H9 (cell line): ENCODE results near the gene GAMT. TPM values are rescaled to one million over a fixed set of nuclear protein-coding genes. Genes with fewer than 3 reads are reported as not detected.

ENCODE experiments used
- DNase-seq: peaks from one replicate; pipeline ENCODE4 v3.0.0-alpha.2; 2017
- H2AFZ ChIP-seq: one replicate; pipeline ENCODE4 v1.6.1; 2013; ENCODE audit warnings: mild to moderate bottlenecking, low read length, control low read depth, moderate library complexity
- H2AK5ac ChIP-seq: 2 replicates; pipeline ENCODE4 v1.6.1; 2013; ENCODE audit warnings: low read length, control low read depth, mixed read lengths; ENCODE audit not compliant: insufficient read length
- H2BK120ac ChIP-seq: one replicate; pipeline ENCODE4 v1.6.1; 2013; ENCODE audit warnings: low read depth, mild to moderate bottlenecking, low read length, control low read depth, inconsistent platforms; ENCODE audit not compliant: poor library complexity, severe bottlenecking
- H2BK12ac ChIP-seq: 2 replicates; pipeline ENCODE4 v1.6.1; 2013; ENCODE audit warnings: low read length, control low read depth, mixed read lengths, low read depth; ENCODE audit not compliant: insufficient read length
- H2BK15ac ChIP-seq: 2 replicates; pipeline ENCODE4 v1.6.1; 2013; ENCODE audit warnings: low read depth, low read length, control low read depth
- H2BK20ac ChIP-seq: one replicate; pipeline ENCODE4 v1.6.1; 2013; ENCODE audit warnings: low read depth, mild to moderate bottlenecking, low read length, control low read depth, inconsistent platforms; ENCODE audit not compliant: poor library complexity, severe bottlenecking
- H2BK5ac ChIP-seq: 2 replicates; pipeline ENCODE4 v1.6.1; 2013; ENCODE audit warnings: low read length, control low read depth, mixed read lengths; ENCODE audit not compliant: insufficient read length
- H3K14ac ChIP-seq: 2 replicates; pipeline ENCODE4 v1.6.1; 2013; ENCODE audit warnings: low read length, control low read depth; ENCODE audit not compliant: insufficient read depth
- H3K18ac ChIP-seq: 2 replicates; pipeline ENCODE4 v1.6.1; 2013; ENCODE audit warnings: low read depth, mild to moderate bottlenecking, mixed read lengths, low read length, control low read depth; ENCODE audit not compliant: insufficient read length
- H3K23ac ChIP-seq: 2 replicates; pipeline ENCODE4 v1.6.1; 2013; ENCODE audit warnings: low read length, control low read depth, mixed read lengths, low read depth; ENCODE audit not compliant: insufficient read length
- H3K23me2 ChIP-seq: 2 replicates; pipeline ENCODE4 v1.6.1; 2013; ENCODE audit warnings: low read depth, mild to moderate bottlenecking, mixed read lengths, low read length, control low read depth; ENCODE audit not compliant: insufficient read length, poor library complexity, severe bottlenecking
- H3K27ac ChIP-seq: 2 replicates; pipeline ENCODE4 v1.5.1; 2013; ENCODE audit warnings: low read length, control low read depth, mixed read lengths, low read depth; ENCODE audit not compliant: insufficient read length
- H3K27me3 ChIP-seq: 2 replicates; pipeline ENCODE4 v1.6.1; 2013; ENCODE audit warnings: low read length, control low read depth, inconsistent platforms; ENCODE audit not compliant: insufficient read depth
- H3K4ac ChIP-seq: 2 replicates; pipeline ENCODE4 v1.6.1; 2013; ENCODE audit warnings: low read depth, mild to moderate bottlenecking, control low read depth, inconsistent platforms, low read length, moderate library complexity
- H3K4me1 ChIP-seq: 2 replicates; pipeline ENCODE4 v1.6.1; 2013; ENCODE audit warnings: low read length, control low read depth, inconsistent platforms; ENCODE audit not compliant: insufficient read depth
- H3K4me2 ChIP-seq: 2 replicates; pipeline ENCODE4 v1.6.1; 2013; ENCODE audit warnings: low read length, control low read depth, mixed read lengths; ENCODE audit not compliant: insufficient read length, insufficient read depth
- H3K56ac ChIP-seq: 2 replicates; pipeline ENCODE4 v1.6.1; 2013; ENCODE audit warnings: low read depth, mild to moderate bottlenecking, mixed read lengths, low read length, control low read depth; ENCODE audit not compliant: insufficient read length
- H3K79me1 ChIP-seq: 2 replicates; pipeline ENCODE4 v1.6.1; 2013; ENCODE audit warnings: low read depth, mild to moderate bottlenecking, moderate library complexity, low read length, control low read depth, inconsistent platforms; ENCODE audit not compliant: insufficient read depth, poor library complexity, severe bottlenecking
- H3K79me2 ChIP-seq: 2 replicates; pipeline ENCODE4 v1.6.1; 2013; ENCODE audit warnings: low read length, control low read depth, inconsistent platforms; ENCODE audit not compliant: insufficient read depth
- H3K9ac ChIP-seq: 2 replicates; pipeline ENCODE4 v1.6.1; 2013; ENCODE audit warnings: low read length, control low read depth, mixed read lengths; ENCODE audit not compliant: insufficient read length; ENCODE audit errors: extremely low read depth
- H3K9me3 ChIP-seq: one replicate; pipeline ENCODE4 v1.6.1; 2013; ENCODE audit warnings: low read depth, low read length, inconsistent platforms; ENCODE audit not compliant: control insufficient read depth
- H3T11ph ChIP-seq: one replicate; pipeline ENCODE4 v1.6.1; 2013; ENCODE audit warnings: mild to moderate bottlenecking, low read length, control low read depth, inconsistent platforms
- H4K20me1 ChIP-seq: one replicate; pipeline ENCODE4 v1.6.1; 2013; ENCODE audit not compliant: control insufficient read depth, insufficient read length, insufficient read depth
- H4K5ac ChIP-seq: 2 replicates; pipeline ENCODE4 v1.6.1; 2013; ENCODE audit warnings: low read depth, mild to moderate bottlenecking, mixed read lengths, low read length, control low read depth; ENCODE audit not compliant: insufficient read length
- H4K8ac ChIP-seq: replicated peaks from 2 replicates; pipeline ENCODE4 v1.6.1; 2013; ENCODE audit warnings: low read length, control low read depth, mixed read lengths, low read depth; ENCODE audit not compliant: insufficient read length
- H4K91ac ChIP-seq: 2 replicates; pipeline ENCODE4 v1.6.1; 2013; ENCODE audit warnings: low read depth, mild to moderate bottlenecking, moderate library complexity, mixed read lengths, low read length, control low read depth; ENCODE audit not compliant: insufficient read length
- H3K27ac Mint-ChIP-seq, 3 experiments: 2 replicates in 2 of 3; 3 replicates in 1 of 3; pipeline ENCODE4 v1.8.0; 2020 to 2021; ENCODE audit warnings: mixed read lengths in 3 of 3, mild to moderate bottlenecking in 1 of 3, moderate library complexity in 1 of 3
- H3K27me3 Mint-ChIP-seq: 2 replicates; pipeline ENCODE4 v1.8.0; 2021; ENCODE audit warnings: low read depth, mild to moderate bottlenecking, moderate library complexity, mixed read lengths
- H3K36me3 Mint-ChIP-seq, 3 experiments: 2 replicates in 2 of 3; 3 replicates in 1 of 3; pipeline ENCODE4 v1.8.0; 2020 to 2021; ENCODE audit warnings: low read depth in 3 of 3, mixed read lengths in 3 of 3; ENCODE audit not compliant: insufficient read depth in 1 of 3
- H3K4me1 Mint-ChIP-seq, 2 experiments: 2 replicates each; pipeline ENCODE4 v1.8.0; 2020; ENCODE audit warnings: mixed read lengths in 2 of 2
- H3K4me3 Mint-ChIP-seq, 2 experiments: 2 replicates in 1 of 2; 3 replicates in 1 of 2; pipeline ENCODE4 v1.8.0; 2020 to 2021; ENCODE audit warnings: mild to moderate bottlenecking in 2 of 2, mixed read lengths in 2 of 2, moderate library complexity in 1 of 2
- H3K9me3 Mint-ChIP-seq, 2 experiments: 2 replicates in 1 of 2; 3 replicates in 1 of 2; pipeline ENCODE4 v1.8.0; 2020; ENCODE audit warnings: mild to moderate bottlenecking in 2 of 2, mixed read lengths in 2 of 2, moderate library complexity in 1 of 2
- WGBS: extraction: QIAGEN DNeasy Blood & Tissue Kit; methylation state at CpG from one replicate; pipeline ENCODE4 v1.1.7; 2013; ENCODE audit warnings: missing lambda C conversion rate, low lambda C conversion rate, mixed read lengths; ENCODE audit not compliant: insufficient read length; ENCODE audit errors: extremely low coverage; 5-methylcytosine and 5-hydroxymethylcytosine counted together
- total RNA-seq: library from RNA; stranded (reverse); gene quantifications from 2 replicates; pipeline ENCODE4 v1.2.1, GENCODE V29; 2021
- TF ChIP-seq, protein P1 (sequence below): fragments of 200-600 bp; sonication (generic); conservative IDR thresholded peaks from 3 replicates; pipeline ENCODE4 v1.8.0; 2021; ENCODE audit warnings: antibody characterized with exemption, mild to moderate bottlenecking

GAMT gene
- total RNA-seq, 1 experiment from 2014 or later: 26.6 TPM

DNA sequence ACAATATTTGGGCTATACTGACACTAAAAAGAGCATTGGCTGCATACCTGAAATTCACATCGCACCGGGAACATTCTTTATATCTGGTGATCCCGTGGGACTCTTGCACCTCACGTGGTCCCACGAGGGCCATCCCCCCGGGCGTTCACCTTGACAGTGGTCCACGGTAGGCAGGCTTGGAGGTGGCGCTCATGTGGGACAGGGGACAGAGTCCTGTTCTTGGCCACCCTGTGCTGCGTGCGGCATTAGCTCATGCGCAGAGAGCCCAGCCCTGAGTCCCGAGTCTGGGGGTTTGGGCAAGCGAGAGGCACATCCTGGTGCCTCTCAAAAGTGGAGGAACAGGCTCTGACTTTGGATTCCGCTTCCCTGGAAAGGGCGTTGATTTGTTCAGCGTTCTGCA is 7.5 kb downstream of the GAMT start:
- H2BK12ac ChIP-seq: no peak overlapping the region
- no peaks in the 10 kb centered on the region for H3K4me1 ChIP-seq
- no peaks in the 10 kb centered on the region; the same call in 1 of the 2 replicates for H3K27me3 Mint-ChIP-seq
- WGBS: no CpG with 5 or more reads among the region's 17 CpGs
- no peak overlapping the region for H2BK5ac ChIP-seq
- no peak overlapping the region for H3K14ac ChIP-seq
- H3K23ac ChIP-seq: no peak overlapping the region
- H3T11ph ChIP-seq: no peak overlapping the region
- no peaks in the 10 kb centered on the region for H3K9me3 Mint-ChIP-seq
- H3K79me1 ChIP-seq: no peaks in the 10 kb centered on the region
- H3K4me1 Mint-ChIP-seq: peaks cover 0 to 6% of the 10 kb centered on the region in 2 experiments; a peak in 2 of 4 replicates
- H2AFZ ChIP-seq: no peak overlapping the region
- H4K91ac ChIP-seq: no peak overlapping the region
- no peak overlapping the region for H3K56ac ChIP-seq
- H3K9ac ChIP-seq: no peak overlapping the region
- H4K5ac ChIP-seq: no peak overlapping the region
- H3K27me3 ChIP-seq: no peaks in the 10 kb centered on the region
- TF ChIP-seq, protein P1, sequence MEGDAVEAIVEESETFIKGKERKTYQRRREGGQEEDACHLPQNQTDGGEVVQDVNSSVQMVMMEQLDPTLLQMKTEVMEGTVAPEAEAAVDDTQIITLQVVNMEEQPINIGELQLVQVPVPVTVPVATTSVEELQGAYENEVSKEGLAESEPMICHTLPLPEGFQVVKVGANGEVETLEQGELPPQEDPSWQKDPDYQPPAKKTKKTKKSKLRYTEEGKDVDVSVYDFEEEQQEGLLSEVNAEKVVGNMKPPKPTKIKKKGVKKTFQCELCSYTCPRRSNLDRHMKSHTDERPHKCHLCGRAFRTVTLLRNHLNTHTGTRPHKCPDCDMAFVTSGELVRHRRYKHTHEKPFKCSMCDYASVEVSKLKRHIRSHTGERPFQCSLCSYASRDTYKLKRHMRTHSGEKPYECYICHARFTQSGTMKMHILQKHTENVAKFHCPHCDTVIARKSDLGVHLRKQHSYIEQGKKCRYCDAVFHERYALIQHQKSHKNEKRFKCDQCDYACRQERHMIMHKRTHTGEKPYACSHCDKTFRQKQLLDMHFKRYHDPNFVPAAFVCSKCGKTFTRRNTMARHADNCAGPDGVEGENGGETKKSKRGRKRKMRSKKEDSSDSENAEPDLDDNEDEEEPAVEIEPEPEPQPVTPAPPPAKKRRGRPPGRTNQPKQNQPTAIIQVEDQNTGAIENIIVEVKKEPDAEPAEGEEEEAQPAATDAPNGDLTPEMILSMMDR: no peak
- no peaks in the 10 kb centered on the region for H3K23me2 ChIP-seq
- H4K20me1 ChIP-seq: no peaks in the 10 kb centered on the region
- no peak overlapping the region for H3K27ac Mint-ChIP-seq
- H3K36me3 Mint-ChIP-seq: peaks cover 13 to 39% (median 37%) of the 10 kb centered on the region in 3 experiments; a peak in 6 of 7 replicates
- H4K8ac ChIP-seq: no peak overlapping the region
- H3K9me3 ChIP-seq: no peaks in the 10 kb centered on the region
- no peak overlapping the region for H2BK15ac ChIP-seq
- no peak overlapping the region for H3K18ac ChIP-seq
- H3K4ac ChIP-seq: no peak overlapping the region
- H2BK20ac ChIP-seq: no peak overlapping the region
- H3K4me3 Mint-ChIP-seq: no peak overlapping the region
- no peak overlapping the region for H2BK120ac ChIP-seq
- no peak for DNase-seq
- no peak overlapping the region for H3K4me2 ChIP-seq
- H3K79me2 ChIP-seq: no peaks in the 10 kb centered on the region
- H2AK5ac ChIP-seq: no peak overlapping the region
- H3K27ac ChIP-seq: no peak overlapping the region
